ENCODE data around the gene DLST.
"Not testable (repeated sequence)": the region's sequence is repeated elsewhere in the genome, so short reads cannot be mapped to it uniquely, and the experiment has no call there.

DLST gene

GRCh38 chr14:74919421-74920165 lies 37.9 kb downstream of the DLST start:
- DNase-seq = no peak

- DNase-seq = no peak
Observed at GRCh38 chr14:74920281-74920680, 38.6 kb downstream of the DLST start.

- DNase-seq = no peak
Observed at GRCh38 chr14:74921053-74921620, 39.4 kb downstream of the DLST start.

GRCh38 chr14:74921987-74922751 lies 40.5 kb downstream of the DLST start:
- no peak for DNase-seq

- peak; percentile 59 for DNase-seq
Observed at GRCh38 chr14:74922752-74923401, 41.2 kb downstream of the DLST start, which contains the start of gene RPS6KL1. RPS6KL1 (minus strand) TSS chr14:74923260; CDS start chr14:74921541, 1,719 bp downstream.

GRCh38 chr14:74924061-74924460 lies 42.3 kb downstream of the DLST start:
- DNase-seq = no peak

- no peak for DNase-seq
Observed at GRCh38 chr14:74927225-74927624, 45.5 kb downstream of the DLST start.

GRCh38 chr14:74929242-74929641 lies 47.5 kb downstream of the DLST start:
- no peak for DNase-seq

GRCh38 chr14:74931744-74932143 lies 50.0 kb downstream of the DLST start:
- DNase-seq = not testable (repeated sequence)

- DNase-seq = no peak
Observed at GRCh38 chr14:74932401-74932901, 50.7 kb downstream of the DLST start.

GRCh38 chr14:74932936-74933335 lies 51.2 kb downstream of the DLST start:
- DNase-seq = not testable (repeated sequence)

GRCh38 chr14:74934041-74934440 lies 52.3 kb downstream of the DLST start:
- no peak for DNase-seq

GRCh38 chr14:74934476-74935359 lies 53.0 kb downstream of the DLST start:
- no peak for DNase-seq

GRCh38 chr14:74935360-74935680 lies 53.6 kb downstream of the DLST start:
- DNase-seq = no peak

GRCh38 chr14:74936151-74936550 lies 54.4 kb downstream of the DLST start:
- DNase-seq = no peak

GRCh38 chr14:74936731-74937130 lies 55.0 kb downstream of the DLST start:
- DNase-seq = no peak

GRCh38 chr14:74937171-74937570 lies 55.5 kb downstream of the DLST start:
- DNase-seq = no peak

- DNase-seq = no peak
Observed at GRCh38 chr14:74938531-74939495, 57.1 kb downstream of the DLST start.

GRCh38 chr14:74940956-74941565 lies 59.3 kb downstream of the DLST start:
- DNase-seq = no peak

- DNase-seq = no peak
Observed at GRCh38 chr14:74941676-74942097, 60.0 kb downstream of the DLST start.

- DNase-seq = no peak
Observed at GRCh38 chr14:74942181-74942580, 60.5 kb downstream of the DLST start.

Data from NCI-H1048 (cell line).